IMR-90 (cell line): ENCODE measurements around the gene KCNQ1. TPM values are rescaled to one million over a fixed set of nuclear protein-coding genes. Genes with fewer than 3 reads are reported as not detected.
A peak's percentile ranks its signal among the peaks of the same experiment; 100 is the strongest.

Experiments
- ATAC-seq: fragments of 200-7000 bp; cut with Tn5 transposase; 2 replicates; pipeline ENCODE4 v1.9.1; 2020; ENCODE audit warnings: low read depth, mild to moderate bottlenecking, moderate library complexity
- BruUV-seq: library from RNA; stranded (reverse); fragments of 400-500 nt; replicated peaks from 2 replicates; lab custom pipeline; 2021; lab: Mats Ljungman, UMichigan
- CTCF ChIA-PET: fragments of 300-600 bp; formaldehyde crosslinking; extraction: SDS; loops from one replicate; lab custom pipeline; 2021; ENCODE audit warnings: antibody characterized with exemption; lab: Yijun Ruan, JAX
- POLR2A ChIA-PET: fragments of 300-600 bp; sonication (Branson Sonifier 250); formaldehyde crosslinking; loops from one replicate; lab custom pipeline; 2022; ENCODE audit warnings: antibody characterized with exemption; ENCODE audit not compliant: unreplicated experiment; lab: Charles Lee
- DNase-seq: peaks from one replicate; pipeline ENCODE4 v3.0.0; 2013
- H2AFZ ChIP-seq: replicated peaks from 2 replicates; pipeline ENCODE3; 2013; ENCODE audit warnings: low read length, mild to moderate bottlenecking; ENCODE audit not compliant: poor library complexity
- H2AK5ac ChIP-seq: 2 replicates; pipeline ENCODE4 v1.6.1; 2013; ENCODE audit warnings: low read depth, low read length, inconsistent platforms
- H2AK9ac ChIP-seq: replicated peaks from 2 replicates; pipeline ENCODE3; 2013; ENCODE audit warnings: mild to moderate bottlenecking, low read depth, low read length, moderate library complexity; ENCODE audit not compliant: poor library complexity
- H2BK120ac ChIP-seq: 2 replicates; pipeline ENCODE4 v1.6.1; 2013; ENCODE audit warnings: low read depth, low read length, inconsistent platforms
- H2BK15ac ChIP-seq: 3 replicates; pipeline ENCODE4 v1.6.1; 2013; ENCODE audit warnings: low read depth, low read length, inconsistent platforms
- H2BK20ac ChIP-seq: 2 replicates; pipeline ENCODE4 v1.6.1; 2013; ENCODE audit warnings: low read depth, mild to moderate bottlenecking, inconsistent platforms, low read length, moderate library complexity
- H2BK5ac ChIP-seq: 2 replicates; pipeline ENCODE4 v1.6.1; 2013; ENCODE audit warnings: mild to moderate bottlenecking, low read depth, low read length, inconsistent platforms; ENCODE audit not compliant: poor library complexity, severe bottlenecking
- H3K14ac ChIP-seq: replicated peaks from 2 replicates; pipeline ENCODE4 v1.6.1; 2013; ENCODE audit warnings: low read depth, low read length, inconsistent platforms
- H3K18ac ChIP-seq: 2 replicates; pipeline ENCODE4 v1.6.1; 2013; ENCODE audit warnings: low read depth, low read length, control low read depth
- H3K23ac ChIP-seq: 2 replicates; pipeline ENCODE4 v1.6.1; 2013; ENCODE audit warnings: low read depth, low read length, inconsistent platforms
- H3K27ac ChIP-seq: 2 replicates; pipeline ENCODE4 v1.5.1; 2013; ENCODE audit warnings: mild to moderate bottlenecking, control low read depth, low read length; ENCODE audit not compliant: insufficient read depth
- H3K27me3 ChIP-seq: 2 replicates; pipeline ENCODE4 v1.6.1; 2013; ENCODE audit warnings: low read length; ENCODE audit not compliant: control insufficient read depth, insufficient read depth
- H3K36me3 ChIP-seq: 2 replicates; pipeline ENCODE4 v1.6.1; 2013; ENCODE audit warnings: low read length, mixed read lengths; ENCODE audit not compliant: control insufficient read depth, insufficient read depth
- H3K4ac ChIP-seq: 2 replicates; pipeline ENCODE4 v1.6.1; 2013; ENCODE audit warnings: low read depth, low read length, inconsistent platforms
- H3K4me1 ChIP-seq: 2 replicates; pipeline ENCODE4 v1.6.1; 2013; ENCODE audit warnings: low read length, mixed read lengths; ENCODE audit not compliant: control insufficient read depth, insufficient read depth
- H3K4me2 ChIP-seq: 2 replicates; pipeline ENCODE4 v1.6.1; 2013; ENCODE audit warnings: low read depth, mild to moderate bottlenecking, control low read depth, low read length, moderate library complexity
- H3K4me3 ChIP-seq: 2 replicates; pipeline ENCODE4 v1.5.1; 2013; ENCODE audit warnings: low read depth, mild to moderate bottlenecking, control low read depth, low read length, moderate library complexity; ENCODE audit not compliant: insufficient read depth
- H3K56ac ChIP-seq: 2 replicates; pipeline ENCODE4 v1.6.1; 2013; ENCODE audit warnings: low read length, inconsistent platforms; ENCODE audit not compliant: insufficient read depth; ENCODE audit errors: extremely low read depth
- H3K79me1 ChIP-seq, 2 experiments: 2 replicates each; pipeline ENCODE4 v1.6.1; 2013; ENCODE audit warnings: low read length in 2 of 2, inconsistent platforms in 1 of 2, low read depth in 1 of 2
- H3K9ac ChIP-seq: 2 replicates; pipeline ENCODE4 v1.6.1; 2013; ENCODE audit warnings: low read depth, low read length, control low read depth
- H3K9me1 ChIP-seq: 2 replicates; pipeline ENCODE4 v1.6.1; 2013; ENCODE audit warnings: low read length, inconsistent platforms; ENCODE audit not compliant: insufficient read depth
- H3K9me3 ChIP-seq: 2 replicates; pipeline ENCODE4 v1.6.1; 2013; ENCODE audit warnings: low read length; ENCODE audit not compliant: control insufficient read depth, insufficient read depth
- H4K20me1 ChIP-seq: 2 replicates; pipeline ENCODE4 v1.6.1; 2013; ENCODE audit warnings: low read length, inconsistent platforms; ENCODE audit not compliant: insufficient read depth
- H4K5ac ChIP-seq: 2 replicates; pipeline ENCODE4 v1.6.1; 2013; ENCODE audit warnings: mild to moderate bottlenecking, low read depth, low read length, control low read depth
- H4K8ac ChIP-seq, 2 experiments: 2 replicates each; pipeline ENCODE4 v1.6.1; 2013; ENCODE audit warnings: low read depth in 2 of 2, low read length in 2 of 2, control low read depth in 1 of 2, inconsistent platforms in 1 of 2
- H4K91ac ChIP-seq: 2 replicates; pipeline ENCODE4 v1.6.1; 2013; ENCODE audit warnings: low read depth, low read length, inconsistent platforms; ENCODE audit not compliant: insufficient read depth
- BHLHE40 ChIP-seq: fragments of 150-350 bp; IDR thresholded peaks from 2 replicates; pipeline ENCODE4 v1.6.1; 2016; ENCODE audit warnings: mild to moderate bottlenecking, low read depth, low read length
- CHD1 ChIP-seq: IDR thresholded peaks from 2 replicates; pipeline ENCODE4 v1.6.1; 2012; ENCODE audit warnings: low read depth, low read length, improper control_type of control experiment
- ELK1 ChIP-seq: fragments of 150-350 bp; IDR thresholded peaks from 2 replicates; pipeline ENCODE4 v1.6.1; 2016; ENCODE audit warnings: low read depth, mild to moderate bottlenecking, low read length, moderate library complexity, borderline replicate concordance
- FOS ChIP-seq: fragments of 150-350 bp; IDR thresholded peaks from 2 replicates; pipeline ENCODE4 v1.6.1; 2016; ENCODE audit warnings: low read depth, low read length
- MXI1 ChIP-seq: IDR thresholded peaks from 2 replicates; pipeline ENCODE4 v1.6.1; 2012; ENCODE audit warnings: low read depth, mild to moderate bottlenecking, low read length, moderate library complexity, borderline replicate concordance
- POLR2A ChIP-seq: IDR thresholded peaks from 2 replicates; pipeline ENCODE4 v1.6.1; 2012; ENCODE audit warnings: mild to moderate bottlenecking, low read depth, low read length
- RAD21 ChIP-seq: IDR thresholded peaks from 2 replicates; pipeline ENCODE4 v1.6.1; 2012; ENCODE audit warnings: low read length, improper control_type of control experiment
- WGBS, 2 experiments: methylation state at CpG; one replicate each; pipeline versions ENCODE4 v1.1.5 to v1.1.7; 2013; ENCODE audit warnings: missing lambda C conversion rate in 2 of 2; ENCODE audit not compliant: insufficient read length in 1 of 2; ENCODE audit errors: extremely low coverage in 2 of 2; 5-methylcytosine and 5-hydroxymethylcytosine counted together
- dilution Hi-C: fragments of 300-500 bp; cut with HindIII; formaldehyde crosslinking; loops from one replicate; pipeline ENCODE4 v1.14.3; 2018; ENCODE audit warnings: low sequenced_read_pairs; ENCODE audit not compliant: unreplicated experiment
- in situ Hi-C: fragments of 300-500 bp; cut with MboI; formaldehyde crosslinking; loops from 3 replicates; pipeline ENCODE4 v1.14.3; 2019; ENCODE audit warnings: low sequenced_read_pairs, inconsistent platforms, mixed read lengths
- intact Hi-C: fragments of 100-400 bp; cut with micrococcal nuclease; formaldehyde crosslinking; loops from 2 replicates; pipeline ENCODE4 v1.10.0; 2022
- polyA plus RNA-seq, 3 experiments: library from polyadenylated mRNA; depleted of rRNA; stranded (reverse); fragments of >200 nt; gene quantifications; 2 replicates each; pipeline ENCODE4 v1.2.3, GENCODE V29; 2012; ENCODE audit warnings: low replicate concordance in 1 of 3
- total RNA-seq: library from RNA; depleted of rRNA; stranded (reverse); fragments of >200 nt; gene quantifications from 2 replicates; pipeline ENCODE4 v1.2.3, GENCODE V29; 2012

The KCNQ1 gene
- total and polyA plus RNA-seq, 2 of the 4 experiments (the other 2 are of a cell fraction): 0.07 TPM; not detected in 1

GRCh38 chr11:2842876-2843275 lies 398.1 kb downstream of the KCNQ1 start:
- no peaks in the 10 kb centered on the region for H3K36me3 ChIP-seq
- no peak overlapping the region for H3K14ac ChIP-seq
- dilution Hi-C loops: no loop called here
- H3K9me1 ChIP-seq: no peaks in the 10 kb centered on the region
- H3K4ac ChIP-seq: no peak overlapping the region
- no peak overlapping the region for H2BK15ac ChIP-seq
- in situ Hi-C loops: no loop called here
- H3K9me3 ChIP-seq: no peaks in the 10 kb centered on the region
- no peaks in the 10 kb centered on the region for H3K79me1 ChIP-seq
- H3K4me1 ChIP-seq: no peaks in the 10 kb centered on the region
- no peak overlapping the region for H3K18ac ChIP-seq
- no peak overlapping the region for H2BK20ac ChIP-seq
- H3K27ac ChIP-seq: no peak overlapping the region
- no peak for DNase-seq
- peak overlapping the region; percentile 11 for H2AFZ ChIP-seq
- intact Hi-C loops: no loop called here
- H3K9ac ChIP-seq: no peak overlapping the region
- H4K8ac ChIP-seq: no peak overlapping the region
- H3K27me3 ChIP-seq: peaks cover 21% of the 10 kb centered on the region
- no peaks in the 10 kb centered on the region for H4K20me1 ChIP-seq
- no peak overlapping the region for H2BK5ac ChIP-seq
- H4K5ac ChIP-seq: no peak overlapping the region
- ChIA-PET CTCF (no interaction called here), POLR2A (no interaction called here)
- no peak overlapping the region for H3K4me2 ChIP-seq
- H3K4me3 ChIP-seq: no peak overlapping the region
- H3K56ac ChIP-seq: no peak overlapping the region
- TF ChIP-seq CHD1: no peak
- no peak for TF ChIP-seq RAD21
- no peak for TF ChIP-seq POLR2A
- TF ChIP-seq BHLHE40: no peak
- no peak for TF ChIP-seq FOS
- TF ChIP-seq MXI1: no peak
- no peak for TF ChIP-seq ELK1
- H2AK5ac ChIP-seq: no peak overlapping the region
- no peak overlapping the region for H3K23ac ChIP-seq
- 98% methylated on average over 11 of the region's 16 CpGs; no CpG with 5 or more reads in 1 of the 2 experiments for WGBS, 2 experiments
- H2AK9ac ChIP-seq: no peak overlapping the region
- BruUV-seq: no TSS peak
- H4K91ac ChIP-seq: no peak overlapping the region
- ATAC-seq: no peak
- no peak overlapping the region for H2BK120ac ChIP-seq
